Progenitor cell of endocrine pancreas (in vitro differentiated cells): ENCODE data around the gene RBMS1. TPM values are rescaled to one million over a fixed set of nuclear protein-coding genes. Genes with fewer than 3 reads are reported as not detected.
A peak's percentile ranks its signal among the peaks of the same experiment; 100 is the strongest.

Source experiments
- DNase-seq: peaks from one replicate; pipeline ENCODE4 v3.0.0; 2021; ENCODE audit warnings: low spot score; ENCODE audit not compliant: unreplicated experiment
- H3K27ac Mint-ChIP-seq: 2 replicates; pipeline ENCODE4 v1.8.0; 2021; ENCODE audit warnings: mild to moderate bottlenecking, moderate library complexity, mixed read lengths
- H3K27me3 Mint-ChIP-seq: 2 replicates; pipeline ENCODE4 v1.8.0; 2021; ENCODE audit warnings: mixed read lengths
- H3K36me3 Mint-ChIP-seq: 2 replicates; pipeline ENCODE4 v1.8.0; 2022; ENCODE audit warnings: mixed read lengths; ENCODE audit not compliant: insufficient read depth
- H3K4me1 Mint-ChIP-seq: 2 replicates; pipeline ENCODE4 v1.8.0; 2021; ENCODE audit warnings: low read depth, mixed read lengths
- H3K4me3 Mint-ChIP-seq: 2 replicates; pipeline ENCODE4 v1.8.0; 2021; ENCODE audit warnings: low read depth, mild to moderate bottlenecking, moderate library complexity, mixed read lengths
- H3K9me3 Mint-ChIP-seq: 2 replicates; pipeline ENCODE4 v1.8.0; 2021; ENCODE audit warnings: low read depth, mixed read lengths
- CTCF ChIP-seq: fragments of 200-600 bp; sonication (generic); IDR thresholded peaks from one replicate; pipeline ENCODE4 v1.5.0; 2021; ENCODE audit warnings: antibody characterized with exemption, mild to moderate bottlenecking; ENCODE audit not compliant: unreplicated experiment
- total RNA-seq: library from RNA; stranded (reverse); gene quantifications from 2 replicates; pipeline ENCODE4 v1.2.1, GENCODE V29; 2021

RBMS1 gene
- total RNA-seq, 1 donor from 2014 or later: 59.8 TPM

GRCh38 chr2:160360089-160360757 is 133.4 kb downstream of the RBMS1 start:
- TF ChIP-seq CTCF: no peak
- Mint-ChIP-seq H3K27me3 (peaks cover 4% of the 10 kb centered on the region), H3K36me3 (peaks cover 4% of the 10 kb centered on the region), H3K4me1 (peaks cover 26% of the 10 kb centered on the region), H3K4me3 (no peak overlapping the region), H3K27ac (no peak overlapping the region), H3K9me3 (no peaks in the 10 kb centered on the region)
- DNase-seq: no peak

- H3K4me3 Mint-ChIP-seq: no peak overlapping the region
- no peak for TF ChIP-seq CTCF
- H3K27me3 Mint-ChIP-seq: peaks cover 4% of the 10 kb centered on the region
- DNase-seq: no peak
- H3K9me3 Mint-ChIP-seq: no peaks in the 10 kb centered on the region
- H3K36me3 Mint-ChIP-seq: peaks cover 4% of the 10 kb centered on the region
- peaks cover 7% of the 10 kb centered on the region for H3K4me1 Mint-ChIP-seq
- no peak overlapping the region for H3K27ac Mint-ChIP-seq
Measured at GRCh38 chr2:160358046-160358445, 135.6 kb downstream of the RBMS1 start.

- Mint-ChIP-seq H3K9me3 (no peaks in the 10 kb centered on the region), H3K36me3 (peaks cover 4% of the 10 kb centered on the region), H3K27me3 (no peaks in the 10 kb centered on the region), H3K4me1 (peaks cover 6% of the 10 kb centered on the region), H3K27ac (no peak overlapping the region), H3K4me3 (no peak overlapping the region)
- DNase-seq: no peak
- TF ChIP-seq CTCF: no peak
Measured at GRCh38 chr2:160356485-160356884, 137.1 kb downstream of the RBMS1 start.

- no peak for DNase-seq
- Mint-ChIP-seq H3K36me3 (peaks cover 4% of the 10 kb centered on the region), H3K27me3 (no peaks in the 10 kb centered on the region), H3K4me3 (no peak overlapping the region), H3K4me1 (peaks cover 6% of the 10 kb centered on the region), H3K27ac (peak overlapping the region; percentile 84), H3K9me3 (no peaks in the 10 kb centered on the region)
- TF ChIP-seq CTCF: no peak
Measured at GRCh38 chr2:160355080-160355479, 138.5 kb downstream of the RBMS1 start.

- H3K27me3 Mint-ChIP-seq: no peaks in the 10 kb centered on the region
- H3K36me3 Mint-ChIP-seq: peaks cover 4% of the 10 kb centered on the region
- H3K27ac Mint-ChIP-seq: no peak overlapping the region
- TF ChIP-seq CTCF: no peak
- DNase-seq: no peak
- H3K4me3 Mint-ChIP-seq: no peak overlapping the region
- H3K9me3 Mint-ChIP-seq: no peaks in the 10 kb centered on the region
- peaks cover 6% of the 10 kb centered on the region for H3K4me1 Mint-ChIP-seq
Measured at GRCh38 chr2:160354677-160355076, 138.9 kb downstream of the RBMS1 start.
